Cardiac fibroblast (primary cell): ENCODE data around the gene RBBP7.

Experiments
- DNase-seq, 2 donors: peaks; one replicate each; pipeline versions ENCODE4 v3.0.0 to v3.0.0-alpha.2; 2010; ENCODE audit warnings: low read depth in 2 of 2
- H3K4me3 ChIP-seq, 2 donors: replicated peaks in 1 of 2; 1 replicate in 1 of 2; 2 replicates in 1 of 2; pipeline ENCODE4 v1.5.1; 2011; ENCODE audit warnings: low read depth in 2 of 2, low read length in 2 of 2, mild to moderate bottlenecking in 2 of 2, moderate library complexity in 1 of 2
- CTCF ChIP-seq: IDR thresholded peaks from one replicate; pipeline ENCODE4 v1.5.1; 2011; ENCODE audit warnings: low read depth, mild to moderate bottlenecking, low read length, inconsistent platforms

Gene RBBP7

GRCh38 chrX:16814597-16814996 is 55.6 kb downstream of the RBBP7 start:
- no peak for TF ChIP-seq CTCF
- DNase-seq: no peak
- no peak overlapping the region for H3K4me3 ChIP-seq

DNA sequence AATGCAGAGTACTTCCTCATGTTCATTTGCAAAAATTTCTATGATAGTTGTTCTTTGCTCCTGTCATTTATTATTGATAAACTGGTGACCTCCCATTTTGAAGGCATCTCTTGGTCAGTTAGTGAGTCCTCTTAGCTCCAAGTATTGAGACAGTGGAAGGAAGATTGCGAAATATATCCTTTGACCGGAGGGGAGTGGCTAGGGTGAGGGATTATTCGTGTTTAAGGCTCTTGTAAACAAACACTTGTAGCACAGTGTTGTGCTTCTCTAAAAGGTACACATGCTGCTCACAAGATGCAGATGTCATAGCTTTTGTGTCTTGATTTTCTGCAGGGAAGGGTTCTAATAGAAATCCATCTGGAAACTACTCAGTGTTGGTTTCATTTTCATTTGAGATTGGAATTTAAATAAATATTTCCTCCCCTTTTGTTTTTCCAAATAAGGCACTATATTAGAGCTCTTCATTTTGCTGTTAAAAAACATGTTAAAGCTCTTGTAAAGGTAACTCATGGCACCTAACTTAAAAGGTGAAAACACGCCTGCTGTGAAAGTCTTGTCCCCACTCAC is 62.1 kb downstream of the RBBP7 start:
- peak overlapping the region; percentile 13 to 43 for H3K4me3 ChIP-seq

DNA sequence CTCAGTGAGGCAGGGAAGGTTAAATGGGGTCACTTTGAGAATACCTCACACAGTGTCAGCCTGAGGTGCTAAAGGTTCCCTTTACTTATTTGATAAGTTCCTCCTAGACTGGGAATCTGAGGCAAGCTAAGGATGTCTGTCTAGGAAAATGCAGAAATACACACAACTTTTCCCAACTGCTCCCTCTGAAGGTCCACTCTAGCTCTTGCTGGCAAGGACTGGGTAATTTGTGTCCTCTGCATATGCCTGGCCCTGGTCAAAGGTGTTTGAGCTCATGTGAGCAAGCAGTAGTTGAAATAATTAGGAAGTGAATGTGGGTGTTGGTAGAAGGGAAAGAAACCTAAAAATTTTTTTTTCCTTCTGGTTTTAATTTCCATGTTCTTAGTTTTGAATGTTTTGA is 62.6 kb downstream of the RBBP7 start:
- TF ChIP-seq CTCF: peak; percentile 56
- DNase-seq: peak in 1 of 2 donors; percentile 43
- no peak overlapping the region for H3K4me3 ChIP-seq

More for the DNA sequence above, 62.1 kb downstream of the RBBP7 start:
- TF ChIP-seq CTCF: no peak
- DNase-seq: peak; percentile 67 to 76

GRCh38 chrX:16804923-16805464 is 65.2 kb downstream of the RBBP7 start:
- TF ChIP-seq CTCF: no peak
- no peak overlapping the region for H3K4me3 ChIP-seq
- DNase-seq: no peak

- DNase-seq: no peak
- TF ChIP-seq CTCF: no peak
- no peak overlapping the region for H3K4me3 ChIP-seq
These were observed 72.3 kb downstream of the RBBP7 start for GRCh38 chrX:16797841-16798240.

GRCh38 chrX:16797358-16797757 is 72.8 kb downstream of the RBBP7 start:
- no peak overlapping the region for H3K4me3 ChIP-seq
- no peak for TF ChIP-seq CTCF
- peak in 1 of 2 donors; percentile 63 for DNase-seq

DNA sequence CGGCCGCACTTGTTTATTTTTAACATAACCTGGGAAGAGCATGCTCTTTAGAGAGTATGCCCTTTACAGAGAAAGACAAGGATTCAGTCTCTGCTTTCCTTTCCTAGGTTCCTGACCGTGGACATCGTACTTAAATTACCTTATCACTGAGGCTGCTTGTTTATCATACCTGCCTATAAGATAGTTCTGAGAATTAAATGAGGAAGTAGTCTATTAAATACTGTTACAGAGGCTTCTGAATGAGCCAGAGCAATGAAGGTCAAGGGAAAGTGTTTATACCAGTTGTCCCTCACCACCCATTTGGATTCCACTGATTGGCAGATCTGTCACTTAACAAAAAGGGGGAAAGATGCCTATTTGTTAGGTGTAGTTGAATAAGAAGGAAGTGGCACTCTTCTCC is 73.9 kb downstream of the RBBP7 start:
- no peak overlapping the region for H3K4me3 ChIP-seq
- TF ChIP-seq CTCF: no peak
- no peak for DNase-seq
